Ishikawa (cell line): Measurements from ENCODE around the gene ARHGAP12.

Source experiments
- CEBPB ChIP-seq: IDR thresholded peaks from 2 replicates; pipeline ENCODE4 v1.6.1; 2012
- CREB1 ChIP-seq: IDR thresholded peaks from 2 replicates; pipeline ENCODE4 v1.6.1; 2012; ENCODE audit warnings: low read depth
- EGR1 ChIP-seq: IDR thresholded peaks from 2 replicates; pipeline ENCODE4 v1.6.1; 2012
- EP300 ChIP-seq: IDR thresholded peaks from 2 replicates; pipeline ENCODE4 v1.6.1; 2012; ENCODE audit warnings: borderline replicate concordance
- FOXM1 ChIP-seq: IDR thresholded peaks from 2 replicates; pipeline ENCODE4 v1.6.1; 2012; ENCODE audit warnings: low read depth, borderline replicate concordance
- NFIC ChIP-seq: IDR thresholded peaks from 2 replicates; pipeline ENCODE4 v1.6.1; 2012
- RAD21 ChIP-seq: IDR thresholded peaks from 2 replicates; pipeline ENCODE4 v1.6.1; 2012; ENCODE audit warnings: low read depth
- TAF1 ChIP-seq: IDR thresholded peaks from 2 replicates; pipeline ENCODE4 v1.6.1; 2012; ENCODE audit warnings: low read depth, mild to moderate bottlenecking
- TCF12 ChIP-seq: IDR thresholded peaks from 2 replicates; pipeline ENCODE4 v1.6.1; 2012; ENCODE audit warnings: low read depth
- TEAD4 ChIP-seq: IDR thresholded peaks from 2 replicates; pipeline ENCODE4 v1.6.1; 2012
- YY1 ChIP-seq: IDR thresholded peaks from 2 replicates; pipeline ENCODE4 v1.6.1; 2012; ENCODE audit warnings: low read depth
- ZBTB7A ChIP-seq: IDR thresholded peaks from 2 replicates; pipeline ENCODE4 v1.6.1; 2012; ENCODE audit warnings: low read depth
- TF ChIP-seq, protein P1 (sequence below): IDR thresholded peaks from 2 replicates; pipeline ENCODE4 v1.6.1; 2012
- TF ChIP-seq, protein P2 (sequence below): IDR thresholded peaks from 2 replicates; pipeline ENCODE4 v1.6.1; 2012
- TF ChIP-seq, protein P3 (sequence below): IDR thresholded peaks from 2 replicates; pipeline ENCODE4 v1.6.1; 2012; ENCODE audit warnings: low read depth, mild to moderate bottlenecking

The ARHGAP12 gene

DNA sequence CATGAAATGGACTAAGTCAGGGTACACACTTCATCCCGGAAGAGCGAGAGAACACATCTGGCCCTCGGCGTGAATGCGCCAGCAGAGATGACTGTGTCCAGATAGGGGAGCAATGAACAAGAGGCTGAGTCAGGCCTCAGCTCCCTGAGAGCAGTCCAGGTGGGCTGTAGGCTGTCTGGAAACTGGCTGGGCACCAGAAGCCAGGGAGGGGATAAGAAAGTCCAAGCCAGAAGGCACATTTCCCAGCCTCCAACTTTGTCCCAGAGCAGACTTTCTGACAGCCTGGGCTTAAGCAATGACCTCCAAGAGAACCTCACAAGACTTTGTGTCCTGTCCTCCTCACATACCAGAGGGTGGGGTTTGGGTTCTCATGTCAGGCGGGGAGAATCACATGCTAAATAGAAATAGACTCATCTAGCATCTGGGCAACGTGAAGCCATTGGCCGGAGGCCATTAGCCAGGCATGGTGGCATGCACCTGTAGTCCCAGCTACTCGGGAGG lies 157.2 kb downstream of the ARHGAP12 start:
- TF ChIP-seq FOXM1 (no peak), TAF1 (no peak), EGR1 (no peak), NFIC (no peak), YY1 (no peak), TCF12 (no peak), CEBPB (no peak), RAD21 (no peak), ZBTB7A (no peak), TEAD4 (no peak), CREB1 (no peak)
- TF ChIP-seq, protein P1, sequence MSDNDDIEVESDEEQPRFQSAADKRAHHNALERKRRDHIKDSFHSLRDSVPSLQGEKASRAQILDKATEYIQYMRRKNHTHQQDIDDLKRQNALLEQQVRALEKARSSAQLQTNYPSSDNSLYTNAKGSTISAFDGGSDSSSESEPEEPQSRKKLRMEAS = no peak
- TF ChIP-seq, protein P2, sequence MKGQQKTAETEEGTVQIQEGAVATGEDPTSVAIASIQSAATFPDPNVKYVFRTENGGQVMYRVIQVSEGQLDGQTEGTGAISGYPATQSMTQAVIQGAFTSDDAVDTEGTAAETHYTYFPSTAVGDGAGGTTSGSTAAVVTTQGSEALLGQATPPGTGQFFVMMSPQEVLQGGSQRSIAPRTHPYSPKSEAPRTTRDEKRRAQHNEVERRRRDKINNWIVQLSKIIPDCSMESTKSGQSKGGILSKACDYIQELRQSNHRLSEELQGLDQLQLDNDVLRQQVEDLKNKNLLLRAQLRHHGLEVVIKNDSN = no peak
- TF ChIP-seq, protein P3, sequence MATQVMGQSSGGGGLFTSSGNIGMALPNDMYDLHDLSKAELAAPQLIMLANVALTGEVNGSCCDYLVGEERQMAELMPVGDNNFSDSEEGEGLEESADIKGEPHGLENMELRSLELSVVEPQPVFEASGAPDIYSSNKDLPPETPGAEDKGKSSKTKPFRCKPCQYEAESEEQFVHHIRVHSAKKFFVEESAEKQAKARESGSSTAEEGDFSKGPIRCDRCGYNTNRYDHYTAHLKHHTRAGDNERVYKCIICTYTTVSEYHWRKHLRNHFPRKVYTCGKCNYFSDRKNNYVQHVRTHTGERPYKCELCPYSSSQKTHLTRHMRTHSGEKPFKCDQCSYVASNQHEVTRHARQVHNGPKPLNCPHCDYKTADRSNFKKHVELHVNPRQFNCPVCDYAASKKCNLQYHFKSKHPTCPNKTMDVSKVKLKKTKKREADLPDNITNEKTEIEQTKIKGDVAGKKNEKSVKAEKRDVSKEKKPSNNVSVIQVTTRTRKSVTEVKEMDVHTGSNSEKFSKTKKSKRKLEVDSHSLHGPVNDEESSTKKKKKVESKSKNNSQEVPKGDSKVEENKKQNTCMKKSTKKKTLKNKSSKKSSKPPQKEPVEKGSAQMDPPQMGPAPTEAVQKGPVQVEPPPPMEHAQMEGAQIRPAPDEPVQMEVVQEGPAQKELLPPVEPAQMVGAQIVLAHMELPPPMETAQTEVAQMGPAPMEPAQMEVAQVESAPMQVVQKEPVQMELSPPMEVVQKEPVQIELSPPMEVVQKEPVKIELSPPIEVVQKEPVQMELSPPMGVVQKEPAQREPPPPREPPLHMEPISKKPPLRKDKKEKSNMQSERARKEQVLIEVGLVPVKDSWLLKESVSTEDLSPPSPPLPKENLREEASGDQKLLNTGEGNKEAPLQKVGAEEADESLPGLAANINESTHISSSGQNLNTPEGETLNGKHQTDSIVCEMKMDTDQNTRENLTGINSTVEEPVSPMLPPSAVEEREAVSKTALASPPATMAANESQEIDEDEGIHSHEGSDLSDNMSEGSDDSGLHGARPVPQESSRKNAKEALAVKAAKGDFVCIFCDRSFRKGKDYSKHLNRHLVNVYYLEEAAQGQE = no peak

DNA sequence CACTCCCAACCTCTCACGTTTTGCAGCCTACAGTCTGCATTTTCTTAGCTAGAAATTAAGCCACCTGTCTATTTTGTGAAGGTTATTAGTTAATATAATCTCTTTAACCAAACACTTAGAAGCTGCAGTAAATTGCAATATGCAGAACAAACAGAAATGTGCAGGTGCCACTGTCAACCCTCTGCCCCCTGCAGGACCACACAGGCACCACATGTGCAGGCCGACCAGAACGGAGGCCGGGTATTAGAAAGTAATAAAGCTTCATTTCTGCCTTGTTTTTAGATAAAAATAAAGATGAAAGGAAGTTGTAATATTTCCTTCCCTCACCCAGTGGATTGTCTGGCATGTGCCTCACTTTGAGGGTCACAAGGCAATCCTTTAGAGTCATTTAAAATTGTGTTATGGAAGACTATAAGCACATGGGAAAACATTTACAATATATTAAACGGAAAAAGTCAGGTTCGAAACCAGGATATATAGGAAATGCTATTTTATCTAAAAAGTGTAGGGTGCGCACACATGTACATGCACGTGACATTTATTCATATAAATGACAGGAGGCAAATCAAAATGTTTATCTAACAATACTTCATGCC lies 158.2 kb downstream of the ARHGAP12 start:
- TF ChIP-seq RAD21 = peak; percentile 77
- no peak for TF ChIP-seq CEBPB

DNA sequence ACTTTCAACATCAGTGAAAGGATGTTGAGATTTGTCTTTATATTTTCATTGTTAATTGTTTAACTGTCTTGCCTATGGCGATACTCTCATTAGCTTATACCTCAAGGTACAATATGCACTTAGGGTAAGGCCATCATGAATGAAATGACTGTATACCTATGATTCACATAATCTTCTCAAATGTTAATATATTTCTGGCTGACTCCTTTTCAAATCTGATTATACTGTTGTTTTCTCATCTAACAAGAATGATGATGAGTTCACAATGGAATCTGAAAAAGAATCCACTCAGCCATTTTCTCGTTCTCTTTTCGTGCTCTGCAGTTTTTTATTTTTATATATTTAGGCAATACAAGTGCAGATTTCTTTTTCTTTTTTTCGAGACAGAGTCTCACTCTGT lies 159.1 kb downstream of the ARHGAP12 start:
- TF ChIP-seq EGR1 (no peak), TEAD4 (no peak), ZBTB7A (no peak), EP300 (no peak), CEBPB (no peak), NFIC (no peak), TCF12 (no peak), TAF1 (no peak), FOXM1 (no peak), RAD21 (no peak), CREB1 (no peak), YY1 (no peak)
- TF ChIP-seq, protein P1 = no peak
- TF ChIP-seq, protein P3 = no peak
- TF ChIP-seq, protein P2 = no peak

DNA sequence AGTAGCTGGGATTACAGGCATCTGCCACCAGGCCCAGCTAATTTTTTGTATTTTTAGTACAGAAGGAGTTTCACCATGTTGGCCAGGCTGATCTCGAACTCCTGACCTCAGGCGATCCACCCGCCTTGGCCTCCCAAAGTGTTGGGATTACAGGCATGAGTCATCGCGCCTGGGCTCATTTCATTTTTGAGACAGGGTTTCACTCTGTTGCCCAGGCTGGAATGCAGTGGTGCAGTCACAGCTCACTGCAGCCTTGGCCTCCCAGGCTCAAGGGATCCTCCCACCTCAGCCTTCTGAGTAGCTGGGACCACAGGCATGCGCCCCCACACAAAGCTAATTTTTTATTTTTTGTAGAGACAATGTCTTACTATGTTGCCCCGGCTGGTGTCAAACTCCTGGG lies 159.7 kb downstream of the ARHGAP12 start:
- peak; percentile 68 for TF ChIP-seq TEAD4
- peak; percentile 22; the same call in 1 of the 2 replicates for TF ChIP-seq EP300

DNA sequence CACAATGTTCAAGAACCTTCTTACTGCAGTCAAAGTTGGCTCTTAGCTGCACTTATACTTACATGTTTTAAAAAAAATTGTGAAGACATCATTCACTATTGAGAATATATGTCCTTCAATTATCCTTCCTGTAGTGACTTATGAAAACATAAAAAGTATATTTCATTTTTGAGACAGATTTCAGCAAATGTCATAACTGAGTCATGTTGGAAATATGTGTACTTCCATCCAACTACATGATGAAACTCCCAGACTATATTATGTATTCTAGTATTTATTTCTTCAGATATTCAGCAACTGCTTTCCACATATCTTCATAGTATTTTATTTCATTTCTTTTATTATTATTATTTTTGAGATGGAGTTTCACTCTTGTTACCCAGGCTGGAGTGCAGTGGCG lies 160.2 kb downstream of the ARHGAP12 start:
- TF ChIP-seq TAF1 (no peak), FOXM1 (no peak), YY1 (no peak), CREB1 (no peak), TCF12 (no peak), EGR1 (no peak), RAD21 (no peak), NFIC (no peak), CEBPB (no peak), EP300 (no peak), ZBTB7A (no peak), TEAD4 (no peak)
- TF ChIP-seq, protein P3 = no peak
- TF ChIP-seq, protein P1 = no peak
- TF ChIP-seq, protein P2 = no peak
